Stimulated activated CD4-positive, alpha-beta T cell treated with anti-CD3 and anti-CD28 coated beads, Interleukin-12 subunit alpha, Interleukin-12 subunit beta, amount 100 ng/mL, for 24 hours (primary cell): ENCODE data around the gene SETD2.
A peak's percentile ranks its signal among the peaks of the same experiment; 100 is the strongest.

ENCODE experiments used
- DNase-seq, 2 experiments: peaks; one replicate each; pipeline ENCODE4 v3.0.0-alpha.2; 2020; ENCODE audit warnings: low read depth in 2 of 2

SETD2 gene

DNA sequence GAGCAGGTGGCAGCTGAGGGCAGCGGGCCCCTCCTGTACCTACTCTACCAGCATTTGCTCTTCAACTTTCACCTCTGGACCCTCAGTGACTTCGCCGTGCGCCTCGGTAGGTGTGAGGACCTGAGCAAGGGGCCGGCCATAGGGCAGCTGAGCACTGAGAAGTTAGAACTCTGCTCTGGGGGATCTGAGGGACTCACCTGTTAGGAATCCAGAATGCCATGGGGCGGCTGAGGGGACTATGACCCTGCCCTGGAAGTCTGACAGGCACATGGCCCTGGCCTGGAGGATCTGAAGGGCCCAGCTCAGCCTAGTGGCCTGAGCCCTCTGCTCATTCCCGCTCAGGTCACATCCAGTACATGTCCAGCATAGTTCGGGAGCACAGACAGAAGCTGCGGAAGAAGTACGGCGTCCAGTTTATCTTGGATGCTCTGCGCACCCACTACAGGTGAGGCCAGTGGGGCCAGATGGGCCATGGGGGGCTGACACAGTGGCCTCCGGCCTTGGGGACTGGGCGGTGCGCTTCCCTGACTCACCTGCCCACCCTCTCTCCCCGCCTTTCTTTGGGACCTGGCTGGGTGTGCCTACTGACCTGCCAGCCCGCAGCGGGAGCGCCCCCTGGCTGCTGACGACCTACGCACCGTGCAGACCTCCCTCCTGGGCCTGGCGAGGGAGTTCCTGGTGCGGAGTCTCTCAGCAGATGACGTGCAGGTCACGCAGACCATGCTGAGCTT lies 165.6 kb downstream of the SETD2 start:
- peak in 1 of 2 experiments; percentile 59 for DNase-seq

GRCh38 chr3:46997453-46998091 lies 166.3 kb downstream of the SETD2 start:
- DNase-seq: no peak

- DNase-seq: no peak
These were observed 167.0 kb downstream of the SETD2 start for GRCh38 chr3:46996689-46997452.

DNA sequence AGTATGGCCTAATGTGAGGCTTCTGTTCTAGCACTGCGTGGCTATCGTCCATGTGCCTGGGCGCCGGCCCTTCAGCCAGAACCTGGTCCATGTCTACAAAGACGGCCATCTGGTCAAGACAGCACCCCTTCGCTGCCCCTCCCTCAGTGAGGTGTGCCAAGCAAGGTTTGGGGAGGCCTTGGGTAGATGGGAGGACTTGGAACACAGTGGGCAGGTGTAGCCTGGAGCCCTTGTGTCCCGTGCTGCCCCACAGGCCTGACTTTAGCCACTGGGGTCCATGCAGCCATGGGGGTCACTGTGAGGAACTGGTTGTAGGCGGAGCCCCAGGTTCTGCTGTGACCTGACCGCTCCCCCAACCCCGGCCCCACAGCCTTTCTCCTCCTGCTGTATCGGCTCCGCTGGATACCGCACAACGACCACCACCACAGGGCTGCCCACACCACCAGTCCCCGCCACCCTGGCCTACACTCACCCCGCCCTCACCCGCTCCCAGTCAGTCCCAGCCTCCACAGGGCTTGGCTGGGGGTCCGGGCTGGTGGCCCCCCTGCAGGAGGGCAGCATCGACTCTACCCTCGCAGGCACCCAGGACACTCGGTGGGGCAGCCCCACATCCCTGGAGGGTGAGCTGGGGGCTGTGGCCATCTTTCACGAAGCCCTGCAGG lies 167.9 kb downstream of the SETD2 start:
- no peak for DNase-seq

DNA sequence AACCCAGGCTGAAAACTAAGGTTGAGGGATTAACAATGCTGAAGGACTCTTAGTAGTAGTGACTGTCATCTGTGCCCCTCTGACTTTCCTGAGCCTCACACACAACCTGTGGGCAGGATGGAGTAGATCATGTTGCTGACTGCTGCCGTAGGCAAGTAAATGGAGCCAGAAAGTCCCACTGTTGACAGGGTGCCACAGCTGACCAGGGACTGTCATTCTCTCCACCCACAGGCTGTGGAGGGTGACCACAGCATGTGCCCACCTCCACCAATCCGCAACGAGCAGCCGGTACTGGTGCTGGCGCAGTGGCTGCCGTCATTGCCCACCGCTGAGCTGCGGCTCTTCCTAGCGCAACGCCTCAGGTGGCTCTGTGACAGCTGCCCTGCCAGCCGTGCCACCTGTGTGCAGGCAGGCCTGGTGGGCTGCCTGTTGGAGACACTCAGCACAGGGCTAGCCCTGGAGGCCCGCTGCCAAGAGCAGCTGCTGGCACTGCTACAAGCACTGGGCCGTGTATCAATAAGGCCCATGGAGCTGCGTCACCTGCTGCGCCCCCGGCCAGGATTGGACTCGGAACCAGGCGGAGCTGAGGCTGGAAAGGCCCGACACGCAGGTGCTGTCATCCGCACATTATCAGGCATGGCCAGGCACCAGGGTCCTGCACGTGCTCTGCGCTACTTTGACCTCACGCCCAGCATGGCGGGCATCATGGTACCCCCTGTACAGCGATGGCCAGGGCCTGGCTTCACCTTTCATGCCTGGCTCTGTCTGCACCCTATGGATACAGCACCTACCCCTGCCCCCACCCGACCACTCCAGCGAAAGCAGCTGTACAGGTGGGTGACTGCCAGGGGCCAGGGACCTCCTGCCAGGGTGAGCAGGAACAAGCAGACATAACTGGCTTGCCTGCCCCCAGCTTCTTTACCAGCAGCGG lies 168.8 kb downstream of the SETD2 start:
- no peak for DNase-seq

- no peak for DNase-seq
These were observed 169.9 kb downstream of the SETD2 start for GRCh38 chr3:46993986-46994385.

- no peak for DNase-seq
These were observed 170.6 kb downstream of the SETD2 start for GRCh38 chr3:46993292-46993691.

DNA sequence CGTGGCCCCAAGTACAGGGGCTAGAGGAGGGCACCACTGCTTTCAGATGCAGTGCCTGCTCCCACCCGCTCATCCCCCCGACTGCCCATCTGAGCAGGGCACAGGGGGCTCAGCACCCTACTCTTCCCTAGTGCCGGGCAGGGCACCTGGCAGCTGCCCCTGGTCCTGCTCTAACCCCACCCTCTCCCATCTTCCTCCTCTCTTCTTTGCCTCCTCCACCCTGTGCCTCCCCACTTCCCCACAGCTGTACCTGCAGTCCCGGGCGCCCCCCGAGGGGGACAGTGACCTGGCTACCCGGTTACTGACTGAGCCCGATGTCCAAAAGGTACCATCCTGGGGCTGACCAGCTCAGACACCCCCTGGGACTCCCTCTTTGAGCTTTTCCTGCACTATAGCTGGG lies 171.7 kb downstream of the SETD2 start:
- DNase-seq: no peak

GRCh38 chr3:46991406-46992165 lies 172.3 kb downstream of the SETD2 start:
- DNase-seq: no peak

GRCh38 chr3:46990573-46991374 lies 173.1 kb downstream of the SETD2 start:
- DNase-seq: no peak

DNA sequence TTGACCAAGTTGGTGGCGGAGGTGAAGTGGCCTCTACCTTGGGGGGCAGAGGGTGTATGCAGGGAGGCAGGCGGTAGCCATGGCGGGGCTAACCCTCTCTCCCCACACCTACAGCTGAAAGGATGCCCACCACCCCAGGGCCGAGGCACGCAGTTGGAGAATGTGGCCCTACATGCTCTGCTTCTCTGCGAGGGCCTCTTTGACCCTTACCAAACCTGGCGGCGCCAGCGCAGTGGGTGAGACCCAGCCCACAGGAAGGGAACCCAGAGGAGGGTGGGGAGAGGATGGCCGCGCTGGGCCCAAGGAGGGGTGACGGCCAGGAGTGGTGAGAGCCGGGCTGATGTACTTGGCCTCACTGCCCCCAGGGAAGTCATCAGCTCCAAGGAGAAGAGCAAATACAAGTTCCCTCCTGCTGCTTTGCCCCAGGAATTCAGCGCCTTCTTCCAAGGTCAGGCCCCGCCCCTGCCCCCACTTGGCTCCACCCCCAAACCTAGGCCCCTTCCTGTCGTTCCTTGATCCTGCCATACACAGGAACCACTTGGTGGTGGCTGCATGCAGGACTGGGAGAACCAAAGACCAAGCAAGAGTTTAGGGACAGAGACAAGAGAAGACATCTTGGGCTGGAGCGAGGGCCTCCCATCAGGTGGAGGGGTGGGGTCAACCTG lies 174.6 kb downstream of the SETD2 start:
- DNase-seq: no peak

- DNase-seq: no peak
These were observed 175.3 kb downstream of the SETD2 start for GRCh38 chr3:46988616-46989015.

DNA sequence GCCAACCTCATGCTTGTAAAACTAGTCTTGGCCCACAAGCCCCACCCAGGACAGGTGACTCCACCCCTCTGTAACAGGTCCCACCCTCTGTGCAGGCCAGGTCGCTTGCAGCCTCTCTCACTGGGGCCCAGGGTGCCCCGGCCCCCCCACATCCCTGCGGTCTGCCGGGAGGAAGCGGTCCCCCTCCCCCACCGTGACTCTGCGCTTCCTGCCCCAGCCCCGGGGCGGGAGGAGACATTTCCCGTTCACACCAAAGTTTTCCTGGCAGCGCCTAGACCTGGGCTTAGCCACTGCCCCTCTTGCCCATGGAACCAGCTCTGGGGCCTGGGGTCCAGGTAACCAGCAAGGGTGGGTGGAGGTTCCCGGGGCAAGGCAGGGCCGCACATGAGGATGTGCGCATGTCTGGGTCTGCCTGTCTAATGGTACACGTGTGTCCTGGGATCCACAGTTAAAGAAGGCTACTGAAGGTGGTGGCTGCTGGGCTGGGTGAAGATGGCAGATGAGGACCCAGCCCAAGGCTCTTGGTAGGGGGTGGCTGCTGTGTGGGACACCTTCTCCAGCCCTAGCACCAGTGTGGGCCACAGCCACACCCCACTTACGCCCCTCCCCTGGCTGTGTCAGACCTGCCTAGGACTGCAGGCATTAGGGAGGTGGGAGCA lies 176.0 kb downstream of the SETD2 start:
- peak; percentile 66 to 87 for DNase-seq

DNA sequence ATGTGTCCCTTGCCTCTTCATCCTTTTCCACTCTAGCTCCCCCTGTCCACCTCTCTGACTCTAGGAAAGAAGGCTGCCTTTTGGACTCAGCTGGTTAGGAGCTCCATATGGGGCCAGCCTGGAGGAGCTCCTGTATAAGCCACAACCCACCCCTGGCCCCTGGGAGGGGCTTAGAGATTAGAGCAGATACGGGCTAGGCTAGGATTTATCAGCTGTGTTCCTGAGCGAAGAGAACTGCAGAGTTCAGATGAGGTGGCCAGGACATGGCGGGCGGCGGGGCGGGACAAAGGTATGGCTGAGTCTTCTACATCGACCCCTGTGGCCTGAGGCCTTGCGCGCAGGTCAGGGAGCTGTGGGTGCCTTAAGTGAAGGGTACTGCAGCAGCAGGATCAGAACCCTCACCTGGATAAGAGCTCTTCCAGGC lies 176.6 kb downstream of the SETD2 start:
- DNase-seq: no peak

- DNase-seq: no peak
These were observed 177.1 kb downstream of the SETD2 start for GRCh38 chr3:46986782-46987310.

DNA sequence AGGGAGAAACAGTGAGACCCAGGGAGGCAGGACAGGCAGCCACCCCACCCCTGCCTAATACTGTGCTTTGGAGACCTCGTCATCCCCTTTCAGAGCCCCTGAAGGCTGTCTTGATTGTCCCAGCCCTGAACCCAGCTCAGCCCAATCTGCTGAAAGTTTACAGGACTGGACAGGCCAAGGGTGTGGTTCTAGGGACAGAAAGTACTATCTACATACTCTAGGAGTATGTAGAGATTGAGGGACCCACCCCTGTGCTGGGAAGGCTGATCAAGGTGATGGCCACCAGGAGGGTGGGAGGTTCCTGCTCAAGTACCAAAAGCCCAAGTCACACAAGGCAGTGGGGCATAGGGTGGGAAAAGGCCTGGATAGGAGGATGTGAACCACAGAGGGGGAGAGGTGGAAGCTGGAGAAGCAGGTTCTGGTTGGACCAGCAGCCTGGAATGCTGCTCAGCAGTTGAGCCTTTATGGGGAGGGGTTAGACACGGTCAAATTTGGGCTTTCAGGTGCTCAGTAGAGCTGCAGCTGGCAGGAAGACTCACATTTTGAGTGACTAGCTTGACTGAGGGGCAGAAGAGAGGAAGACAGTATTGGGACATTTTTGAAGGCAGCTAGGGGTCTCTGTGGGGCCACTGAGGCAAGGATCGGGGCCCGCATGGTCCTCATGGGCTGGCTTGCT lies 177.7 kb downstream of the SETD2 start:
- no peak for DNase-seq

- DNase-seq: no peak
These were observed 178.3 kb downstream of the SETD2 start for GRCh38 chr3:46985588-46985987.
